Muscle of back (tissue), 11 donors: Measurements from ENCODE around the gene PSME3IP1. TPM values are rescaled to one million over a fixed set of nuclear protein-coding genes. Genes with fewer than 3 reads are reported as not detected.
"Not testable (repeated sequence)": the region's sequence is repeated elsewhere in the genome, so short reads cannot be mapped to it uniquely, and the experiment has no call there.

Experiments used
- DNase-seq, 3 donors: peaks; one replicate each; pipeline versions ENCODE4 v3.0.0 to v3.0.0-alpha.2; 2013
- polyA plus RNA-seq, 10 donors: library from polyadenylated mRNA; unstranded; fragments of 120-200 nt; gene quantifications; one replicate each; pipeline ENCODE4 v1.2.1, GENCODE V29; 2013; ENCODE audit not compliant: insufficient read length in 10 of 10

PSME3IP1 gene
- polyA plus RNA-seq, 10 donors: 42.9 to 71.2 (median 56.2) TPM

- no peak for DNase-seq
These were observed 59.4 kb downstream of the PSME3IP1 start for GRCh38 chr16:57126411-57126810.

GRCh38 chr16:57125969-57126368 is 59.9 kb downstream of the PSME3IP1 start:
- no peak for DNase-seq

GRCh38 chr16:57125376-57125775 is 60.5 kb downstream of the PSME3IP1 start:
- DNase-seq: no peak

GRCh38 chr16:57123974-57124674 is 61.7 kb downstream of the PSME3IP1 start:
- DNase-seq: no peak

GRCh38 chr16:57123216-57123973 is 62.4 kb downstream of the PSME3IP1 start:
- DNase-seq: no peak

- DNase-seq: no peak
These were observed 67.3 kb downstream of the PSME3IP1 start for GRCh38 chr16:57118461-57119084.

GRCh38 chr16:57115514-57116182 is 70.2 kb downstream of the PSME3IP1 start:
- peak; percentile 50 to 85 (median 55) for DNase-seq

GRCh38 chr16:57115168-57115513 is 70.7 kb downstream of the PSME3IP1 start:
- no peak for DNase-seq

- DNase-seq: no peak
These were observed 72.2 kb downstream of the PSME3IP1 start for GRCh38 chr16:57113664-57114063.

- DNase-seq: no peak
These were observed 72.8 kb downstream of the PSME3IP1 start for GRCh38 chr16:57113042-57113453.

- DNase-seq: no peak
These were observed 73.3 kb downstream of the PSME3IP1 start for GRCh38 chr16:57112403-57113041.

- no peak for DNase-seq
These were observed 74.4 kb downstream of the PSME3IP1 start for GRCh38 chr16:57111420-57111819.

GRCh38 chr16:57110937-57111336 is 74.9 kb downstream of the PSME3IP1 start:
- no peak for DNase-seq

GRCh38 chr16:57109259-57110105 is 76.4 kb downstream of the PSME3IP1 start:
- DNase-seq: not testable (repeated sequence)

- DNase-seq: no peak
These were observed 77.4 kb downstream of the PSME3IP1 start for GRCh38 chr16:57108432-57108831.

- DNase-seq: no peak
These were observed 78.4 kb downstream of the PSME3IP1 start for GRCh38 chr16:57107321-57107922.

GRCh38 chr16:57106767-57107166 is 79.1 kb downstream of the PSME3IP1 start:
- DNase-seq: no peak

GRCh38 chr16:57105184-57105583 is 80.7 kb downstream of the PSME3IP1 start:
- DNase-seq: no peak

GRCh38 chr16:57104706-57105105 is 81.1 kb downstream of the PSME3IP1 start:
- no peak for DNase-seq
